ENCODE data around the gene SEMA4D. TPM values are rescaled to one million over a fixed set of nuclear protein-coding genes. Genes with fewer than 3 reads are reported as not detected.

Gene SEMA4D
- total RNA-seq, 3 donors from 2014 or later, result 20.9 to 26.9 (median 23.1) TPM

DNA sequence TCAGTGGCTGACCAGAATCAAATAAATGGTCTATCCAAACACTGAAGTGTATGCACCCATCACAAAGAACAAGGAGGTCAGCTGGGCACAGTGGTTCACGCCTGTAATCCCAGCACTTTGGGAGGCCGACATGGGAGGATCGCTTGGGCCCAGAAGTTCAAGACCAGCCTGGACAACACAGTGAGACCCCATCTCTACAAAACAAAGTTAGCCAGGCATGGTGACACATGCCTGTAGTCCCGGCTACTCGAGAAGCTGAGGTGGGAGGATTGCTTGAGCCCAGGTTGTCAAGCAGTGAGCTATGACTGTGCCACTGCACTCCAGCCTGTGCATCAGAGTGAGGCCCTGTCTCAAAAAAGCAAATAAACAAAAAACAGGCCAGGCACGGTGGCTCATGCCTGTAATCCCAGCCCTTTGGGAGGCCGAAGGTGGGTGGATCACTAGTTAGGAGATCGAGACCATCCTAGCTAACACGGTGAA is 40.5 kb downstream of the SEMA4D start:
- H3K4me3 ChIP-seq, result no peak overlapping the region
- H3K9me3 ChIP-seq, result no peaks in the 10 kb centered on the region
- TF ChIP-seq, protein P1, sequence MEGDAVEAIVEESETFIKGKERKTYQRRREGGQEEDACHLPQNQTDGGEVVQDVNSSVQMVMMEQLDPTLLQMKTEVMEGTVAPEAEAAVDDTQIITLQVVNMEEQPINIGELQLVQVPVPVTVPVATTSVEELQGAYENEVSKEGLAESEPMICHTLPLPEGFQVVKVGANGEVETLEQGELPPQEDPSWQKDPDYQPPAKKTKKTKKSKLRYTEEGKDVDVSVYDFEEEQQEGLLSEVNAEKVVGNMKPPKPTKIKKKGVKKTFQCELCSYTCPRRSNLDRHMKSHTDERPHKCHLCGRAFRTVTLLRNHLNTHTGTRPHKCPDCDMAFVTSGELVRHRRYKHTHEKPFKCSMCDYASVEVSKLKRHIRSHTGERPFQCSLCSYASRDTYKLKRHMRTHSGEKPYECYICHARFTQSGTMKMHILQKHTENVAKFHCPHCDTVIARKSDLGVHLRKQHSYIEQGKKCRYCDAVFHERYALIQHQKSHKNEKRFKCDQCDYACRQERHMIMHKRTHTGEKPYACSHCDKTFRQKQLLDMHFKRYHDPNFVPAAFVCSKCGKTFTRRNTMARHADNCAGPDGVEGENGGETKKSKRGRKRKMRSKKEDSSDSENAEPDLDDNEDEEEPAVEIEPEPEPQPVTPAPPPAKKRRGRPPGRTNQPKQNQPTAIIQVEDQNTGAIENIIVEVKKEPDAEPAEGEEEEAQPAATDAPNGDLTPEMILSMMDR (IDR thresholded peaks at IDR 0.05), result no peak
- no peak for ATAC-seq
- intact Hi-C loops (cut with DNase I, micrococcal nuclease), result no loop called here
- no peaks in the 10 kb centered on the region for H3K36me3 ChIP-seq (ENCODE audit: low read depth)
- peak in 1 of 3 donors; percentile 23 for DNase-seq
- H3K4me1 ChIP-seq (ENCODE audit: low read depth), result peaks cover 6% of the 10 kb centered on the region

DNA sequence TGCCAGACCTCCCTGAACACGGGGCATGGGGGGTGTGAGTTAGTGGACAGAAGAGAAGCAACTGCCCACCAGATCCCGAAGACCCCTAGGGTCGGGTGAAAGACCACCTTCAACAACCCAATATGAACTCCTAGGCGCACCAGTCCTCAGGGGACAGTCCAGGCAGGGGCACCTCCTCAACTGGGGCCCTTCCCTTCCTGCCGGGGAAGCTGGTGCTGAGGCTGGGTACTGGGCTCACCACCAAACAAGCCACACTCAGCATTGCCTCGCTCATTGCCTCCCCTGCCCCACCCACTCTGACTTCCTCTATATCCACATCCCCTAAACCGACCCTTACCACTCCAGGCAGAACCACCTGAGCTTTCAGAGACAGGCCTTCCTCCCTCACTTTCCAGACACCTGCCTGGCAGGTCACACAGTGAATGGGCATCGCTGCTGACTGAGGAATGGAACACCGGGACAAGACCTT is 42.5 kb downstream of the SEMA4D start:
- Histone ChIP-seq H3K36me3 (ENCODE audit: low read depth) (no peaks in the 10 kb centered on the region), H3K4me1 (ENCODE audit: low read depth) (peaks cover 6% of the 10 kb centered on the region), H3K4me3 (no peak overlapping the region), H3K9me3 (no peaks in the 10 kb centered on the region)
- peak in 2 of 3 donors; percentile 26 to 75 for DNase-seq
- TF ChIP-seq, protein P1 (IDR thresholded peaks at IDR 0.05), result no peak
- intact Hi-C loops (cut with DNase I, micrococcal nuclease), result no loop called here
- peak; percentile 61 for ATAC-seq

DNA sequence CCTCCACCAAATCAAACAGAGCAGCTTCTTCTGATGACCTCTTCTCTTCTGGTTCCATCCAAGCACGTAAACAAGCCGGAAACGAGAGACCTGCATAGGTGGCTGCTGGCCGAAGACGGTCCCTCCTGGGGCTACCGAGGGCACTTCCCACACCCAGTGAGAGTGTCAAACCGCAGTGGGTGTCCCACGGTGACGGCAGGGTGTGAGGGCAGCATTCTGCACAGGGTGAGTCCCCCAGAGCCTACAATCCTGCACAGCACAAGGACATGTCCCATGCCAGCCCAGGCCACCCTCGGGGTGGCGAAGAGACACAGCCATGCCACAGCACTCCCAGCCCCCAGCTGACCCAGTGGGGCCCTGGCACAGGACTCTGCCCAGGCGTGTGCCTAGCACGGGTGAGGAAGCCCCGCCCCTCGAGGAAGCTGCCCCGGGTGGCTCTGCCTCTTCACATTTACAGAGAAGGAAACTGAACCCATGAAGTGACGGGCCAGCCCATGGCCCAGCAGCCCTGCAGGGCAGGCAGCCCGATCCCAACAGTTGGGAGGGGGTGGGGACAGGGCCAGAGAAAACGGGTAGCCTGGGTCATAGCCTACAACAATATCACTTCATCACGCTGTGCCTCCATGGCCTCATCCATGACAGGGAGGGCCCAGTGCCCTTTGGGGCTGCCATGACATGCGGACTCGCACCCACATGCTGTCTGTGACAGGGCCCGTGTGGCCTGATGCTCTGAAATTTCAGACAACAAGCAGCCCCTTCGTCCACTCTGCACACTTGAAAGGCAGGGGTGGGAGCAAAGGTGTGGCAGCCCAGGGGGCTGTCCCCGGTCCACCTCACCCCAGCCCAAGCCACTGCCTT is 43.2 kb downstream of the SEMA4D start:
- DNase-seq, result peak in 2 of 3 donors; percentile 39 to 62
- peaks cover 6% of the 10 kb centered on the region for H3K4me1 ChIP-seq (ENCODE audit: low read depth)
- ATAC-seq, result peak; percentile 10
- TF ChIP-seq, protein P1 (IDR thresholded peaks at IDR 0.05), result no peak
- intact Hi-C loops (cut with DNase I, micrococcal nuclease), result no loop called here
- H3K36me3 ChIP-seq (ENCODE audit: low read depth), result no peaks in the 10 kb centered on the region
- H3K4me3 ChIP-seq, result no peak overlapping the region
- no peaks in the 10 kb centered on the region for H3K9me3 ChIP-seq

DNA sequence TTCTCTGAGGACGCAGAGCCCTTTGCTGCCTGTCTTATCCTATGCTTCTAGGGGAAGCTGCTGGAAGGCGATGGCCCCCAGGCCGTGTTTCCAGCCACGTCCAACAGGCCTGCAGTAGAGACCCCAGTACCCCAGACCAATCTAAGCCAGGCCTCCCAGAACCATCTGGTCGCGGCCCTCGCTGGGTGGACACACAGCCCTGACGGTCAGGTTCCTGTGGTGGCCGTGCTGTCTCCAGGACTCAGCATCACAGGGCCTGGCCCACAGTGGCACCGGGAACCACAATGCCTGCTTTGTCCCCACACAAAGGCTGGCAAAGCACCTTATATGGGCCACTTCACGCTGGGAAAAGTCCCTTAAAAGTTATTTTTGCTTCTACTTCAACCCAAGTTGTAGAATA is 44.5 kb downstream of the SEMA4D start:
- TF ChIP-seq, protein P1 (IDR thresholded peaks at IDR 0.05), result no peak
- intact Hi-C loops (cut with DNase I, micrococcal nuclease), result no loop called here
- no peaks in the 10 kb centered on the region for H3K9me3 ChIP-seq
- ATAC-seq, result no peak
- H3K36me3 ChIP-seq (ENCODE audit: low read depth), result no peaks in the 10 kb centered on the region
- peaks cover 6% of the 10 kb centered on the region for H3K4me1 ChIP-seq (ENCODE audit: low read depth)
- peak in 2 of 3 donors; percentile 10 to 40 for DNase-seq
- H3K4me3 ChIP-seq, result no peak overlapping the region

DNA sequence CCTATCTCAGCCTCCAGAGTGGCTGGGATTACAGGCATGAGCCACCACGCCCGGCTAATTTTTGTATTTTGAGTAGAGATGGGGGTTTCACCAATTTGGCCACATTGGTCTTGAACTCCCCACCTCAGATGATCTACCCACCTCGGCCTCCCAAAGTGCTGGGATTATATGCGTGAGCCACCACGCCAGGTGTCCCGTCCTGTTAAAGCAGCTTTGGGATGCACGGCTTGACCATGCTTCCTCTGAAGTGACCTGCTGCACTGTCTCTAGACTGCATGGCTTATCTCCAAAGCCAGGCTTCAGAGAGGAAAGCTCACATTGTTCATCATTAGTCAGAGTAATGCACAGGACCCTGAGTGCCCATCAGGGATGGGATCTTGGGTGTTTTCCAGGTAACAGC is 45.4 kb downstream of the SEMA4D start:
- TF ChIP-seq, protein P1 (IDR thresholded peaks at IDR 0.05), result no peak
- intact Hi-C loops (cut with DNase I, micrococcal nuclease), result no loop called here
- Histone ChIP-seq H3K36me3 (ENCODE audit: low read depth) (no peaks in the 10 kb centered on the region), H3K4me3 (no peak overlapping the region), H3K4me1 (ENCODE audit: low read depth) (peaks cover 3% of the 10 kb centered on the region), H3K9me3 (no peaks in the 10 kb centered on the region)
- ATAC-seq, result no peak
- peak in 1 of 3 donors; percentile 10 for DNase-seq

Measured in mucosa of descending colon (tissue), 3 donors.